Keratinocyte (primary cell): ENCODE results near the gene SLC6A19.

Experiments
- CTCF ChIP-seq, 3 experiments: IDR thresholded peaks in 1 of 3; conservative IDR thresholded peaks in 1 of 3; optimal IDR thresholded peaks in 1 of 3; 2 replicates in 2 of 3; 3 replicates in 1 of 3; pipeline versions ENCODE3 to v1.5.1; 2011; ENCODE audit warnings: low read length in 3 of 3, mild to moderate bottlenecking in 3 of 3, moderate library complexity in 2 of 3, control low read depth in 1 of 3, inconsistent platforms in 1 of 3; ENCODE audit not compliant: insufficient read depth in 2 of 3; ENCODE audit errors: extremely low read depth in 1 of 3
- EZH2 ChIP-seq: IDR thresholded peaks from one replicate; pipeline ENCODE4 v1.6.1; 2012; ENCODE audit warnings: inconsistent platforms, mild to moderate bottlenecking, low read length, moderate library complexity

- TF ChIP-seq CTCF (optimal IDR thresholded peaks at IDR 0.05 in 1 of 3, IDR thresholded peaks at IDR 0.05 in 1 of 3, conservative IDR thresholded peaks at IDR 0.05 in 1 of 3; ENCODE audit: extremely low read depth in 1 of 3, insufficient read depth in 2 of 3, low read length in 3 of 3) (no peak), EZH2 (no peak)
Observed at GRCh38 chr5:1181451-1182359, 19.7 kb upstream of the SLC6A19 start.
